ENCODE data around the gene STARD10.
A peak's percentile ranks its signal among the peaks of the same experiment; 100 is the strongest.

STARD10 gene

GRCh38 chr11:72741849-72742512 is 51.9 kb downstream of the STARD10 start:
- no peak for DNase-seq
- in situ Hi-C loops (cut with HindIII; ENCODE audit: low pct_ligation_motif_present, low pct_unique_long_range_greater_than_20kb, low sequenced_read_pairs): no loop called here

DNA sequence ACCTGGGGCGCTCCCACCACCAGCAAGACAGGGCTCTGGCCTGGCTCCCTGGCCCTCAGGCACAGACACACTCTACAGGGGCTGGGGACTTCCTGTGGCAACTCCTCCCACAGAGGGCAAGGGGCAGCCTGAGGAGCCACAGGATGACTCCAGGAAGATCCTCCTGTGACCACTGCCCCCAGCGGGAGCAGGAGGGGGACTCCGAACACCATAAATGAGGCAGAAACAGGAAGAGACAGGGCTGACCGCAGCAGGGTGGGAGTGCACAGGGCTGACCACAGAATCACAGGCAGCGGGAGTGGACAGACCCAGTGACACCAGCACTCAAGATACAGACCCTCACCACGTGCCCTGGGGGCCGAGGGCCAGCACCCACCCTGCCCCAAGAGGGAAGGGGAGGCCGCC is 52.4 kb downstream of the STARD10 start:
- in situ Hi-C loops (cut with HindIII; ENCODE audit: low pct_ligation_motif_present, low pct_unique_long_range_greater_than_20kb, low sequenced_read_pairs): no loop called here
- DNase-seq: no peak

GRCh38 chr11:72740562-72741428 is 53.1 kb downstream of the STARD10 start:
- in situ Hi-C loops (cut with HindIII; ENCODE audit: low pct_ligation_motif_present, low pct_unique_long_range_greater_than_20kb, low sequenced_read_pairs): no loop called here
- DNase-seq: no peak

- no peak for DNase-seq
- in situ Hi-C loops (cut with HindIII; ENCODE audit: low pct_ligation_motif_present, low pct_unique_long_range_greater_than_20kb, low sequenced_read_pairs): no loop called here
Observed at GRCh38 chr11:72740060-72740424, 53.8 kb downstream of the STARD10 start.

DNA sequence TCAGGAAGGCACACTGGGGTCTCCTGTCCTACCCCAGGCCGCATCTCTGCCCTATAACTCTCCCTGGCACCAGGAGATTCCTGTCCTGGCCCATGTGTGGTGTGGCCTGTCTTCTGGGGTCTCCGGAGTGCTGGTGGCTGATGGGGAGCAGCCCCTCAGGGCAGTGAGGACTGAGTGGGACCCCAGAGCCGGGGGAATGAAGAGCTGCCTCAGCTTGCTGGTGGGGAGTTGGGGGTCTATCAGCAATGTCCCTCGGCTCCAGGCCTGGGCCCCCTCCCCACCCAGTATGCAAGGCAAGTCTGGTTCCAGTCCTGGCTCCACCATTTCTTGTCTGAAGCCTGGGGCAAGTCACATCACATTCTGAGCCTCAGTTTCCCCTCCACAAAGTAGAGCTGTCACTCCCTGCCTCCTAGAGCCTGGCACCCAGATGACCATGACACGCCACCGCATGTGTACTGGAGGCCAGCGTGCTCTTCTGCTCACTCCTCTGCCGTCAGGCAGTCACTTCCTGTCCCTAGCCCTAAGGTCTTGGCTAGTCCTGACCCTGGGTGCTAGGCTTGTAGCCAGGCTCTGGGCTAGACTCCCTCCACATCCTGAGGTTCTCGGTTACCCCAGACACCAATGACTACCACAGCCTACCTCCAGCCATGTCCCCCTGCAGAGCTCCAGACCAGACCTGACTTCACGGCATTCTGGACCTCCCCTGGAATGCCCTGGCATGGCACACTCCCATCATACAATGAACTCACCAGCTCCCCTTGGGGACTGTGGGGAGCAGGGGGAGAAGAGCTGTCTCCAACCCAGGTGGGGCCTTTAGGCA is 54.4 kb downstream of the STARD10 start:
- in situ Hi-C loops (cut with HindIII; ENCODE audit: low pct_ligation_motif_present, low pct_unique_long_range_greater_than_20kb, low sequenced_read_pairs): no loop called here

DNA sequence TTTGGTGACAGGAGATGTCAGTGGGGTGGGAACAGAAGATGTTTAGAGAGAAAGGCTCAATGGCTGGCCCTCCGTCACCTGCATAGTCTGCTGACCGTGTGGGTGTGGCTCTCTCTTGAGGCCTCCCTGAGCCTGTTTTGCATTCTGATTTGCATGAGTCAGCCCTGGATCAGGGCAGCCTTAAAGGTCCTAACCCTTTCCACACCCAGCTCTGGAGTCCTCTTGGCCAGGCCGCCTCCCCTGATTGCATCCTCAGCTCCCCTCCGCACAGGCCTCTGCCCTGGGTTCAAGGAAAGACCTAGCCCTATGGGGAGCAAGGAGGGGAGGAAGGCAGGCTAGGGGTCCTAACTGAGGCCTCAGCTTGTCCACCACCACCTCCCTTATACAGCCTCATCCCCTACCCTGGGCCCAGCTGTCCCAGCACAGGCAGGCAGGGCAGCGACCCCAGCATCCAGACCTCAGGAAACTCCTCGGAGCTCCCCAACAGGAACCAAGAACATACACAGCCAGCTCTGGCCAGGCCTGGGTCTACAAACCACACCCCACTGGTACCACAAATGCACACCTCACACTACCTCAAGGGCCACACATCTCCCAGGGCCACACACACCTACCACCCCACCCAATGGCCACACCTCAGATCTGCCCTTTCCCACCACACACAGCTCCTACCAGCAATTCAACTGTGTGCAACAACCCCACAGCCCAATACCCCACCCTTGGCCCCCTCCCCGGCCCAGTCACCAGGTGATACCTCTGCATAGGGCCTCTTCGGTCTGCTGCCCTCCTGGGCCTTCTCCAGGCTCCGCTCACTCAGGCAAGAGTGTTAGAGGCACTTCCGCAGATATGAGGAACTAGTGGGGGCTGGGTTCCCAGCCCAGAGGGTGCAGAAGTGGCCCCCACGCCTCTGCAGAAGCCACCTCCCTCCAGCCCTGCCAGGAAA is 55.4 kb downstream of the STARD10 start:
- no peak for DNase-seq
- in situ Hi-C loops (cut with HindIII; ENCODE audit: low pct_ligation_motif_present, low pct_unique_long_range_greater_than_20kb, low sequenced_read_pairs): no loop called here

More for the DNA sequence above, 54.4 kb downstream of the STARD10 start:
- no peak for DNase-seq

- no peak for DNase-seq
- in situ Hi-C loops (cut with HindIII; ENCODE audit: low pct_ligation_motif_present, low pct_unique_long_range_greater_than_20kb, low sequenced_read_pairs): no loop called here
Observed at GRCh38 chr11:72737336-72737735, 56.5 kb downstream of the STARD10 start.

DNA sequence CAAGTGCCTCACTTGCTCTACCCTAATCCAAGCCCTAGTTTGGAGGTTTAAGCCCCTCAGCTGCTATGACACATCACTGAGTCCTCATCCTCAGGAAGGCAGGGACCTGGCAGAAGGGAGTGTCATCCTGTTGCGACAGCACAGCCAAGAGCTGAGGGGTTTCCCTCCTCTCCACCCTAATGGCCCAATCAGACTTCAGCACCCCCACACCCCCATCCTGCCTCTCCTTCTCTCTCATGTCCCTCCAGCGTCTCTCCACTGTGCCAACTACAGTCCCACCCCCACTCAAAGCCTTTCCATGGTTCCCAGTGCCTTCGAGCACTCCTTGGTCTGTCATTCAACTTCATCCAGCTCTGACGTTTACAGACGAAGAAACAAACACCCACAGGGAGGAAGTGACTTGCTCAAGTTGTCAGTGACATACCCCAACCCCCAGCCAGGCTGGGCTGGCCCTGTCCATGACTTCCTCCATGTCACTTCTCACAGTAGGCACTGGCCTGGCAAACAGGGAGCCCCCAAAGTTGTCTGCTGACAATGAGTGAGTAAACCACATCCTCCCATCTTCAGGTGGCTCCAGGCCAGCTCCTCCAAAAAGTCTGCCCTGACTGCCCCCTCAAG is 57.3 kb downstream of the STARD10 start:
- no peak for DNase-seq
- in situ Hi-C loops (cut with HindIII; ENCODE audit: low pct_ligation_motif_present, low pct_unique_long_range_greater_than_20kb, low sequenced_read_pairs): no loop called here

DNA sequence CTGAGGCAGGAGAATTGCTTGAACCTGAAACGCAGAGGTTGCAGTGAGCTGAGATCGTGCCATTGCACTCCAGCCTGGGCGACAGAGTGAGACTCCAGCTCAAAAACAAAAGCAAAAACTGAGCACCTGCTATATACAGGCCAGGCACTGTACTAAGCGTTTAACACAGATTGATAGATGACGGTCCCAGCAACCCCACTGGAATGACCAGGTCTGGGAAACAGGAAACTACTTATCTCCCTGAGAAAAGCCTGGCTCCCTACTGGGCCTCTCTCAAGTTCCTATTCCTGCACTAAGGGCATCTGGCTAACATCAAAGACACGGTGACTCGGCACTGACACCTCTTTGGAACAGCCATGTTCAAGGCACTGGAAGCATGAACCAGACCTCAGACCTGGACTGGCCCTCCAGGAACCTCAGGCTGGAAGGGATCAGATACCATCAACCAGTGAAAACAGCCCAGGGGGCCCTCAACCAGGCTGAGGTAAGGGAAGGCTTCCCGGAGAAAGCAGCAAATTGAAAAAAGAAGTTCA is 58.3 kb downstream of the STARD10 start:
- no peak for DNase-seq
- in situ Hi-C loops (cut with HindIII; ENCODE audit: low pct_ligation_motif_present, low pct_unique_long_range_greater_than_20kb, low sequenced_read_pairs): no loop called here

DNA sequence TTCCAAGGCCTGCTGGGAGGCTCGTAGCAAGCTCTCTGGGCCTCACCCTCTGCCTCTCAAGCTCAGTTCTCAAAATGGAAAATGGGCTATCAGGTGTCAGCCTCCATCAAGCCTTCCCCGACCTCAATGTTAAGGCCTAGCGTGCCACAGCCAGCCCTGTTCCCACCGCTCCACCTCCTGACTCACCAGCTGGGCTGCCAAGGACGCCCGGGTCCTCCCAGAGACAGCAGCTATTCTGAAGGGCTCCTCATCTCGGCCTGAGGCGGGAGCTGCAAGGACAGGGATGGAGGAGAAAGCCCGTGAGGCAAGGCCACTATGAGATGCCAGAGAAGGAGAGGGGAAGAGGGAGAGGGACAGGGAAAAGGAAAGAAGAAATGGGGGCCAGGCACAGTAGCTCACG is 61.5 kb downstream of the STARD10 start:
- in situ Hi-C loops (cut with HindIII; ENCODE audit: low pct_ligation_motif_present, low pct_unique_long_range_greater_than_20kb, low sequenced_read_pairs): no loop called here
- DNase-seq: no peak

- DNase-seq: no peak
- in situ Hi-C loops (cut with HindIII; ENCODE audit: low pct_ligation_motif_present, low pct_unique_long_range_greater_than_20kb, low sequenced_read_pairs): no loop called here
Observed at GRCh38 chr11:72730737-72731136, 63.1 kb downstream of the STARD10 start.

DNA sequence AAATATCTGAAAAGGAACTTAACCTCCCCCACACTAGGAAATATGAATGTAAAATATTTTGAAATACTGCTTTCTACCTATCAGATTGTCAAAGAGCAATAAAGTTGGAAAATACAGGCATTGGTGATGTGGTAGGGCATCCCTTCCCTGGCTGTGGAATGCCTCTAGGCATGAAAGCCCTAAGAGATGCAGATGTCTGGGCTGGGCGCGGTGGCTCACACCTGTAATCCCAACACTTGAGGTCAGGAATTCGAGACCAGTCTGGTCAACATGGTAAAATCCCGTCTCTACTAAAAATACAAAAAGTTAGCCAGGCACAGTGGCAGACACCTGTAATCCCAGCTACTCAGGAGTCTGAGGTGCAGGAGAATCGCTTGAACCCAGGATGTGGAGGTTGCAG is 63.6 kb downstream of the STARD10 start:
- DNase-seq: no peak
- in situ Hi-C loops (cut with HindIII; ENCODE audit: low pct_ligation_motif_present, low pct_unique_long_range_greater_than_20kb, low sequenced_read_pairs): no loop called here

GRCh38 chr11:72727521-72727920 is 66.3 kb downstream of the STARD10 start:
- in situ Hi-C loops (cut with HindIII; ENCODE audit: low pct_ligation_motif_present, low pct_unique_long_range_greater_than_20kb, low sequenced_read_pairs): no loop called here
- no peak for DNase-seq

- no peak for DNase-seq
- in situ Hi-C loops (cut with HindIII; ENCODE audit: low pct_ligation_motif_present, low pct_unique_long_range_greater_than_20kb, low sequenced_read_pairs): no loop called here
Observed at GRCh38 chr11:72726266-72727220, 67.3 kb downstream of the STARD10 start.

DNA sequence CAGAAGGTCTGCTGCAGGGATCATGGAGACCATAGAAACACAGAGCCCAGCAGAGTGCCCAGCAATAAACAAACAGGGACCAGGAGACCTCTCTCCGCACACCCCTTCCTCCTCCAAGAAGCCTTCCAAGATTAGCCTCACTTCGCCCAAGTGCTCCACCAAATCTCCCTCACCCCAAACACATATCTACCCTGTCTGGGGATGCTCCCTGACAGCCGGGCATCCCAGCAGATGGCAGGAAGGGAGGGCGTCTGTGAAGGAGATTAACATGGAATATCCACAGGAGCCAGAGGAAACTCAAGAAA is 68.2 kb downstream of the STARD10 start:
- DNase-seq: no peak
- in situ Hi-C loops (cut with HindIII; ENCODE audit: low pct_ligation_motif_present, low pct_unique_long_range_greater_than_20kb, low sequenced_read_pairs): no loop called here

DNA sequence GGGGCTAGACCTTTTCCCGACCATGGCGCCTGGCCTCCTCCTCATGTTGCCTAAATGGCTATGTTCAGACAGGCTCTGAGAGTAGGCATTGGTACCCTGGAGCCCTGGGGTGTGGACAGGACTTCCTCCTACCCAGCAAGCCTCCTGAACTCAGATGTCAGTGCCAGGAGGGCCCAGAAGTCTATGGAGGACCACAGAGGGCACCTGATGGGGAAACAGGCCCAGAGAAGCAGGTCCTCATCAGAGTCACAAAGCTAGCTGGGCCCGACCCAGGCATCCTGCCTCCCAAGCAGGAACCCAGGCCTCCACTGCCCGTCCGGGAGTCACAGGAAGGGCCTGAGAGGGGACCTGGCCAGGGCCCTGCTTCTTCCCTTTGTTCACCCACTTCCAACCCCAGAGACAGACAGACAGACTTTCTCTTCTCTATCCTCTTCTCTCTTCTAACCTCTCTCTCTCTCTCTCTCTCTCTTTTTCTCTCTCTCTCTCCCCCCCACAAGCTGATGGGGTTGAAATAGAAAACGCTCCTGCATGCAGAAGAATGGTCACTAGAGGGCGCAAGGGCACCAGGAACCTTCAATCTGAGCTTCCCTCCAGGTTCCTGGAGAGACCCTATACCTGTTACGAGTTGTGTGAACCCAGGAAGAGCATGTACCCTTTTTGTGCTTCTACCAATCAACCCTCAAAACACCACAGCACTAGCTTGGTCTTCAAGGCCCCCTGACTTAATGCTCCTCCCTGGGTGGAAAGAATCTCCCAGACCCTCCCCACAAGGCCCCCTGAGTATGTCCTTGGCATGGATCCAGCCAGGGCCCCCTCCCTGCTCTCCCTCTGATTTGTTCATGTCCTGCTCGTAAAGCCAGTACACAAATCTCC is 68.8 kb downstream of the STARD10 start:
- in situ Hi-C loops (cut with HindIII; ENCODE audit: low pct_ligation_motif_present, low pct_unique_long_range_greater_than_20kb, low sequenced_read_pairs): no loop called here
- DNase-seq: peak; percentile 79

Measured in ACHN (cell line).